GM21723 (cell line): ENCODE data around the gene PTRH2.
"Not testable (repeated sequence)": the region's sequence is repeated elsewhere in the genome, so short reads cannot be mapped to it uniquely, and the experiment has no call there.

Experiments used
- ATAC-seq: cut with Tn5 transposase; IDR thresholded peaks from one replicate; pipeline ENCODE4 v1.9.1; 2021; ENCODE audit warnings: mild to moderate bottlenecking, moderate library complexity; ENCODE audit not compliant: unreplicated experiment

Gene PTRH2

GRCh38 chr17:59671386-59671785 is 35.8 kb downstream of the PTRH2 start:
- ATAC-seq = no peak

GRCh38 chr17:59669944-59670343 is 37.3 kb downstream of the PTRH2 start:
- ATAC-seq = no peak

- ATAC-seq = no peak
Observed at GRCh38 chr17:59669411-59669810, 37.8 kb downstream of the PTRH2 start.

- no peak for ATAC-seq
Observed at GRCh38 chr17:59668816-59669215, 38.4 kb downstream of the PTRH2 start.

- ATAC-seq = no peak
Observed at GRCh38 chr17:59666235-59666634, 41.0 kb downstream of the PTRH2 start.

GRCh38 chr17:59656624-59657023 is 50.6 kb downstream of the PTRH2 start:
- not testable (repeated sequence) for ATAC-seq

GRCh38 chr17:59652119-59652518 is 55.1 kb downstream of the PTRH2 start:
- ATAC-seq = no peak

- no peak for ATAC-seq
Observed at GRCh38 chr17:59651346-59651745, 55.9 kb downstream of the PTRH2 start.

- ATAC-seq = no peak
Observed at GRCh38 chr17:59650642-59651041, 56.6 kb downstream of the PTRH2 start.

- no peak for ATAC-seq
Observed at GRCh38 chr17:59649886-59650285, 57.3 kb downstream of the PTRH2 start.
